HepG2 (cell line): Measurements from ENCODE around the gene COQ6. TPM values are rescaled to one million over a fixed set of nuclear protein-coding genes. Genes with fewer than 3 reads are reported as not detected.

Experiments used
- ATAC-seq: fragments of 200-7000 bp; cut with Tn5 transposase; 3 replicates; pipeline ENCODE4 v1.9.1; 2020; ENCODE audit warnings: mild to moderate bottlenecking, moderate library complexity
- BruUV-seq: library from RNA; stranded (reverse); fragments of 400-500 nt; replicated peaks from 2 replicates; lab custom pipeline; 2021; lab: Mats Ljungman, UMichigan
- CTCF ChIA-PET: fragments of 300-600 bp; formaldehyde crosslinking; extraction: SDS; loops from one replicate; lab custom pipeline; 2021; ENCODE audit warnings: low total read pairs, inconsistent platforms, low intra/inter-chr PET ratio; lab: Yijun Ruan, JAX
- POLR2A ChIA-PET: fragments of 350-600 bp; sonication (Branson Sonifier 250); formaldehyde crosslinking; loops from one replicate; lab custom pipeline; 2020; ENCODE audit warnings: antibody characterized with exemption, inconsistent platforms; lab: Yijun Ruan, JAX
- DNase-seq: peaks from one replicate; pipeline ENCODE4 v3.0.0-alpha.2; 2015; ENCODE audit warnings: low spot score
- FAIRE-seq: peaks from 3 replicates; lab custom pipeline; 2011; peaks lifted over from hg19 to GRCh38; lab: Jason Lieb, UNC
- H2AFZ ChIP-seq: one replicate; pipeline ENCODE4 v1.6.1; 2011; ENCODE audit warnings: low read length, inconsistent platforms
- H3K27ac ChIP-seq: fragments of 300-600 bp; 3 replicates; pipeline ENCODE4 v1.8.0; 2011; ENCODE audit warnings: mixed run types, mild to moderate bottlenecking, mixed read lengths, low read length, inconsistent platforms; ENCODE audit not compliant: insufficient read depth; ENCODE audit errors: extremely low read length
- H3K27me3 ChIP-seq, 2 experiments: fragments of 200-600 bp in 1 of 2; 2 replicates in 1 of 2; 3 replicates in 1 of 2; pipeline versions ENCODE4 v1.6.0 to v1.8.0; 2011; ENCODE audit warnings: low read length in 2 of 2, mild to moderate bottlenecking in 2 of 2, moderate library complexity in 2 of 2, inconsistent platforms in 1 of 2; ENCODE audit not compliant: insufficient read depth in 2 of 2, control insufficient read depth in 1 of 2
- H3K36me3 ChIP-seq, 2 experiments: fragments of 200-600 bp in 1 of 2; replicated peaks in 1 of 2; 2 replicates in 1 of 2; 3 replicates in 1 of 2; pipeline versions ENCODE4 v1.5.1 to v1.8.0; 2011; ENCODE audit warnings: low read length in 2 of 2, inconsistent platforms in 1 of 2; ENCODE audit not compliant: insufficient read depth in 2 of 2, control insufficient read depth in 1 of 2
- H3K4me1 ChIP-seq: 2 replicates; pipeline ENCODE4 v1.5.1; 2012; ENCODE audit warnings: low read length, inconsistent platforms; ENCODE audit not compliant: insufficient read depth
- H3K4me2 ChIP-seq: 2 replicates; pipeline ENCODE4 v1.6.0; 2011; ENCODE audit warnings: low read depth, low read length, inconsistent platforms
- H3K4me3 ChIP-seq, 3 experiments: fragments of 200-600 bp in 1 of 3; sonication (generic), shearing (Covaris generic) in 1 of 3; replicated peaks in 1 of 3; 2 replicates each; pipeline ENCODE4 v1.5.1; 2011 to 2016; ENCODE audit warnings: low read length in 3 of 3, inconsistent platforms in 2 of 3, low read depth in 2 of 3, mild to moderate bottlenecking in 2 of 3, control low read depth in 1 of 3, mixed read lengths in 1 of 3; ENCODE audit not compliant: insufficient read depth in 1 of 3
- H3K79me2 ChIP-seq: one replicate; pipeline ENCODE4 v1.6.1; 2011; ENCODE audit warnings: low read length, inconsistent platforms; ENCODE audit not compliant: insufficient read depth
- H3K9ac ChIP-seq: 2 replicates; pipeline ENCODE4 v1.6.0; 2011; ENCODE audit warnings: mild to moderate bottlenecking, low read depth, low read length, inconsistent platforms; ENCODE audit not compliant: insufficient read depth
- H3K9me3 ChIP-seq: 2 replicates; pipeline ENCODE4 v1.5.1; 2012; ENCODE audit warnings: mild to moderate bottlenecking, low read length
- H4K20me1 ChIP-seq: 2 replicates; pipeline ENCODE4 v1.6.0; 2011; ENCODE audit warnings: inconsistent platforms, mild to moderate bottlenecking, low read length, moderate library complexity; ENCODE audit not compliant: insufficient read depth
- ADNP ChIP-seq: sonication (generic); formaldehyde crosslinking; IDR thresholded peaks from 2 replicates; pipeline ENCODE4 v1.4.0; 2020; ENCODE audit warnings: missing genetic modification reagents
- DZIP1 ChIP-seq: sonication (generic); formaldehyde crosslinking; IDR thresholded peaks from 2 replicates; pipeline ENCODE4 v1.5.0; 2020; ENCODE audit warnings: mild to moderate bottlenecking, missing genetic modification reagents
- FOSL1 ChIP-seq: sonication (generic); formaldehyde crosslinking; IDR thresholded peaks from 2 replicates; pipeline ENCODE4 v1.9.0; 2021; ENCODE audit warnings: missing genetic modification reagents, borderline replicate concordance
- GATAD1 ChIP-seq: IDR thresholded peaks from 2 replicates; pipeline ENCODE4 v1.6.1; 2016; ENCODE audit warnings: missing genetic modification reagents, missing compliant biosample characterization
- HMG20B ChIP-seq: conservative IDR thresholded peaks from 2 replicates; pipeline ENCODE4 v1.6.1; 2016; ENCODE audit warnings: missing genetic modification reagents, missing compliant biosample characterization
- MEIS1 ChIP-seq: sonication (generic); formaldehyde crosslinking; IDR thresholded peaks from 2 replicates; pipeline ENCODE4 v1.9.0; 2021; ENCODE audit warnings: mild to moderate bottlenecking, missing genetic modification reagents, moderate library complexity, borderline replicate concordance
- NFYB ChIP-seq: sonication (generic); formaldehyde crosslinking; IDR thresholded peaks from 2 replicates; pipeline ENCODE4 v1.4.0; 2020; ENCODE audit warnings: missing genetic modification reagents
- PTBP1 ChIP-seq: fragments of 200-400 bp; formaldehyde crosslinking; IDR thresholded peaks from 2 replicates; pipeline ENCODE4 v1.6.1; 2018; ENCODE audit warnings: low read length, low read depth; ENCODE audit not compliant: poor library complexity, severe bottlenecking
- ZBTB38 ChIP-seq: sonication (generic); formaldehyde crosslinking; IDR thresholded peaks from 2 replicates; pipeline ENCODE4 v1.5.1; 2020; ENCODE audit warnings: mild to moderate bottlenecking, missing genetic modification reagents
- ZNF12 ChIP-seq: sonication (generic); formaldehyde crosslinking; IDR thresholded peaks from 2 replicates; pipeline ENCODE4 v1.5.0; 2020; ENCODE audit warnings: missing genetic modification reagents
- ZNF180 ChIP-seq: sonication (generic); formaldehyde crosslinking; IDR thresholded peaks from 2 replicates; pipeline ENCODE4 v1.4.0; 2020; ENCODE audit warnings: low read depth, missing genetic modification reagents, borderline replicate concordance
- ZNF335 ChIP-seq: sonication (generic); formaldehyde crosslinking; IDR thresholded peaks from 2 replicates; pipeline ENCODE4 v1.4.0; 2020; ENCODE audit warnings: missing genetic modification reagents
- ZNF512 ChIP-seq: sonication (generic); formaldehyde crosslinking; IDR thresholded peaks from 2 replicates; pipeline ENCODE4 v1.4.0; 2020; ENCODE audit warnings: mild to moderate bottlenecking, missing genetic modification reagents
- ZNF724P ChIP-seq: sonication (generic); formaldehyde crosslinking; IDR thresholded peaks from 2 replicates; pipeline ENCODE4 v1.8.0; 2022; ENCODE audit warnings: missing genetic modification reagents, borderline replicate concordance
- ZSCAN25 ChIP-seq: sonication (generic); formaldehyde crosslinking; IDR thresholded peaks from 2 replicates; pipeline ENCODE4 v1.8.0; 2022; ENCODE audit warnings: mild to moderate bottlenecking, missing genetic modification reagents
- ZSCAN9 ChIP-seq: IDR thresholded peaks from 2 replicates; pipeline ENCODE4 v1.6.1; 2016; ENCODE audit warnings: borderline replicate concordance
- WGBS: methylation state at CpG from one replicate; pipeline ENCODE4 v1.1.6; 2017; ENCODE audit warnings: low lambda C conversion rate; 5-methylcytosine and 5-hydroxymethylcytosine counted together
- in situ Hi-C: cut with HindIII; loops from 2 replicates; pipeline ENCODE4 v1.10.0; 2017; ENCODE audit warnings: low pct_unique_long_range_greater_than_20kb; ENCODE audit not compliant: extremely low pct_ligation_motif_present
- intact Hi-C: fragments of 100-400 bp; cut with micrococcal nuclease; formaldehyde crosslinking; loops from one replicate; pipeline ENCODE4 v1.10.0; 2022; ENCODE audit not compliant: unreplicated experiment
- polyA plus RNA-seq, 8 experiments: library from polyadenylated mRNA; depleted of rRNA in 3 of 8; stranded (reverse) in 7 of 8; unstranded in 1 of 8; fragments of >200 nt; fragmentation: Illumina TruSeq in 4 of 8; extraction: Trizol in 4 of 8; gene quantifications; 2 replicates each; pipeline versions ENCODE4 v1.2.1 to v1.2.3, GENCODE V29; 2011 to 2016; ENCODE audit warnings: low read depth in 4 of 8, missing spikeins in 1 of 8, mixed read lengths in 1 of 8; ENCODE audit not compliant: insufficient read depth in 1 of 8
- total RNA-seq, 5 experiments: library from RNA; depleted of rRNA; stranded (reverse); fragments of >200 nt; fragmentation: Illumina TruSeq; extraction: Trizol; gene quantifications; 2 replicates each; pipeline ENCODE4 v1.2.3, GENCODE V29; 2016; ENCODE audit warnings: low read depth in 1 of 5
- TF ChIP-seq, protein P1 (sequence below): sonication (generic); formaldehyde crosslinking; IDR thresholded peaks from 2 replicates; pipeline ENCODE4 v1.5.0; 2020; ENCODE audit warnings: mild to moderate bottlenecking, missing genetic modification reagents
- TF ChIP-seq, protein P2 (sequence below): sonication (generic); formaldehyde crosslinking; conservative IDR thresholded peaks from 2 replicates; pipeline ENCODE4 v1.4.0; 2020; ENCODE audit warnings: missing genetic modification reagents

COQ6 gene
- total and polyA plus RNA-seq, 2 of the 13 experiments (the other 11 are each of a cell fraction or from before 2014, with no cell fraction given), result 18.9 to 34.7 TPM

DNA sequence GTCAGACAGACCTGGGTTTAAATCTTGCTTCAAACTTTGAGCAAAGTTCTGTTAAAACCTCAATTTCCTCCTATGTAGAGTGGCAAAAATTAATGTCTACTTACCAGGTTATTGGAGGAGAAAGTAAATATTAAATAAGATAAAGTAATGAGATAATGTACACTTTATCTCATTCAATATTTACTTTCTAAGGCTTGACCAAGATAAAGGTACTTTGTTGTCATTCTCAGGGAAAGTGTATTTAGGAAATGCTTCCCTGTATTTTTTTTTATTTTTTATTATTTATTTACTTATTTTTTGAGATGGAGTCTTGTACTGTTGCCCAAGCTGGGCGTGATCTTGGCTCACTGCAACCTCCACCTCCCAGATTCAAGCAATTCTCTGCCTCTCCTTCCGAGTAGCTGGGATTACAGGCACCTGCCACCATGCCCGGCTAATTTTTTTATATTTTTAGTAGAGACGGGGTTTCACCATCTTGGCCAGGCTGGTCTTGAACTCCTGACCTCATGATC is 4.9 kb upstream of the COQ6 start:
- Histone ChIP-seq H3K36me3 (peaks cover 4 to 9% of the 10 kb centered on the region in 2 experiments; a peak in 3 of 5 replicates), H3K9ac (no peak overlapping the region), H3K4me1 (0 out of 2 replicates have a peak, but pooled peaks cover 7% of the 10 kb centered on the region), H3K9me3 (no peaks in the 10 kb centered on the region), H2AFZ (no peak overlapping the region), H3K79me2 (no peaks in the 10 kb centered on the region), H4K20me1 (no peaks in the 10 kb centered on the region), H3K27me3 (no peaks in the 10 kb centered on the region), H3K4me2 (no peak overlapping the region), H3K27ac (no peak overlapping the region), H3K4me3 (no peak overlapping the region)
- no TSS peak for BruUV-seq
- 68% methylated on average over 4 of the region's 4 CpGs for WGBS
- in situ Hi-C loops (no loop called here), intact Hi-C loops (no loop called here)
- CTCF ChIA-PET, result no interaction called here
- POLR2A ChIA-PET, result no interaction called here
- no peak for ATAC-seq
- no peak for DNase-seq
- no peak for FAIRE-seq
- TF ChIP-seq ZNF12 (CRISPR knock-in tag) (no peak), GATAD1 (CRISPR knock-in tag) (no peak), ZBTB38 (no peak), MEIS1 (no peak), NFYB (CRISPR knock-in tag) (no peak), ZNF512 (CRISPR knock-in tag) (no peak), ZNF724P (CRISPR knock-in tag) (no peak), ZNF335 (CRISPR knock-in tag) (no peak), HMG20B (CRISPR knock-in tag) (no peak), ZSCAN25 (CRISPR knock-in tag) (no peak), FOSL1 (no peak), ZSCAN9 (CRISPR knock-in tag) (no peak), DZIP1 (CRISPR knock-in tag) (no peak), ADNP (CRISPR knock-in tag) (no peak), PTBP1 (no peak), ZNF180 (CRISPR knock-in tag) (no peak)
- TF ChIP-seq, protein P1, sequence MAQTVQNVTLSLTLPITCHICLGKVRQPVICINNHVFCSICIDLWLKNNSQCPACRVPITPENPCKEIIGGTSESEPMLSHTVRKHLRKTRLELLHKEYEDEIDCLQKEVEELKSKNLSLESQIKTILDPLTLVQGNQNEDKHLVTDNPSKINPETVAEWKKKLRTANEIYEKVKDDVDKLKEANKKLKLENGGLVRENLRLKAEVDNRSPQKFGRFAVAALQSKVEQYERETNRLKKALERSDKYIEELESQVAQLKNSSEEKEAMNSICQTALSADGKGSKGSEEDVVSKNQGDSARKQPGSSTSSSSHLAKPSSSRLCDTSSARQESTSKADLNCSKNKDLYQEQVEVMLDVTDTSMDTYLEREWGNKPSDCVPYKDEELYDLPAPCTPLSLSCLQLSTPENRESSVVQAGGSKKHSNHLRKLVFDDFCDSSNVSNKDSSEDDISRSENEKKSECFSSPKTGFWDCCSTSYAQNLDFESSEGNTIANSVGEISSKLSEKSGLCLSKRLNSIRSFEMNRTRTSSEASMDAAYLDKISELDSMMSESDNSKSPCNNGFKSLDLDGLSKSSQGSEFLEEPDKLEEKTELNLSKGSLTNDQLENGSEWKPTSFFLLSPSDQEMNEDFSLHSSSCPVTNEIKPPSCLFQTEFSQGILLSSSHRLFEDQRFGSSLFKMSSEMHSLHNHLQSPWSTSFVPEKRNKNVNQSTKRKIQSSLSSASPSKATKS, result no peak
- TF ChIP-seq, protein P2, sequence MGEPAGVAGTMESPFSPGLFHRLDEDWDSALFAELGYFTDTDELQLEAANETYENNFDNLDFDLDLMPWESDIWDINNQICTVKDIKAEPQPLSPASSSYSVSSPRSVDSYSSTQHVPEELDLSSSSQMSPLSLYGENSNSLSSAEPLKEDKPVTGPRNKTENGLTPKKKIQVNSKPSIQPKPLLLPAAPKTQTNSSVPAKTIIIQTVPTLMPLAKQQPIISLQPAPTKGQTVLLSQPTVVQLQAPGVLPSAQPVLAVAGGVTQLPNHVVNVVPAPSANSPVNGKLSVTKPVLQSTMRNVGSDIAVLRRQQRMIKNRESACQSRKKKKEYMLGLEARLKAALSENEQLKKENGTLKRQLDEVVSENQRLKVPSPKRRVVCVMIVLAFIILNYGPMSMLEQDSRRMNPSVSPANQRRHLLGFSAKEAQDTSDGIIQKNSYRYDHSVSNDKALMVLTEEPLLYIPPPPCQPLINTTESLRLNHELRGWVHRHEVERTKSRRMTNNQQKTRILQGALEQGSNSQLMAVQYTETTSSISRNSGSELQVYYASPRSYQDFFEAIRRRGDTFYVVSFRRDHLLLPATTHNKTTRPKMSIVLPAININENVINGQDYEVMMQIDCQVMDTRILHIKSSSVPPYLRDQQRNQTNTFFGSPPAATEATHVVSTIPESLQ (CRISPR knock-in tag), result no peak
